Stimulated activated CD4-positive, alpha-beta T cell treated with anti-CD3 and anti-CD28 coated beads, TNF-alpha, amount 100 ng/mL, for 1 hour (primary cell): ENCODE measurements around the gene TRIM37.
"Not testable (repeated sequence)": the region's sequence is repeated elsewhere in the genome, so short reads cannot be mapped to it uniquely, and the experiment has no call there.

Source experiments
- DNase-seq, 3 donors: peaks; one replicate each; pipeline ENCODE4 v3.0.0-alpha.2; 2020; ENCODE audit warnings: low read depth in 3 of 3, low spot score in 1 of 3

The TRIM37 gene, protein sequence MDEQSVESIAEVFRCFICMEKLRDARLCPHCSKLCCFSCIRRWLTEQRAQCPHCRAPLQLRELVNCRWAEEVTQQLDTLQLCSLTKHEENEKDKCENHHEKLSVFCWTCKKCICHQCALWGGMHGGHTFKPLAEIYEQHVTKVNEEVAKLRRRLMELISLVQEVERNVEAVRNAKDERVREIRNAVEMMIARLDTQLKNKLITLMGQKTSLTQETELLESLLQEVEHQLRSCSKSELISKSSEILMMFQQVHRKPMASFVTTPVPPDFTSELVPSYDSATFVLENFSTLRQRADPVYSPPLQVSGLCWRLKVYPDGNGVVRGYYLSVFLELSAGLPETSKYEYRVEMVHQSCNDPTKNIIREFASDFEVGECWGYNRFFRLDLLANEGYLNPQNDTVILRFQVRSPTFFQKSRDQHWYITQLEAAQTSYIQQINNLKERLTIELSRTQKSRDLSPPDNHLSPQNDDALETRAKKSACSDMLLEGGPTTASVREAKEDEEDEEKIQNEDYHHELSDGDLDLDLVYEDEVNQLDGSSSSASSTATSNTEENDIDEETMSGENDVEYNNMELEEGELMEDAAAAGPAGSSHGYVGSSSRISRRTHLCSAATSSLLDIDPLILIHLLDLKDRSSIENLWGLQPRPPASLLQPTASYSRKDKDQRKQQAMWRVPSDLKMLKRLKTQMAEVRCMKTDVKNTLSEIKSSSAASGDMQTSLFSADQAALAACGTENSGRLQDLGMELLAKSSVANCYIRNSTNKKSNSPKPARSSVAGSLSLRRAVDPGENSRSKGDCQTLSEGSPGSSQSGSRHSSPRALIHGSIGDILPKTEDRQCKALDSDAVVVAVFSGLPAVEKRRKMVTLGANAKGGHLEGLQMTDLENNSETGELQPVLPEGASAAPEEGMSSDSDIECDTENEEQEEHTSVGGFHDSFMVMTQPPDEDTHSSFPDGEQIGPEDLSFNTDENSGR

DNA sequence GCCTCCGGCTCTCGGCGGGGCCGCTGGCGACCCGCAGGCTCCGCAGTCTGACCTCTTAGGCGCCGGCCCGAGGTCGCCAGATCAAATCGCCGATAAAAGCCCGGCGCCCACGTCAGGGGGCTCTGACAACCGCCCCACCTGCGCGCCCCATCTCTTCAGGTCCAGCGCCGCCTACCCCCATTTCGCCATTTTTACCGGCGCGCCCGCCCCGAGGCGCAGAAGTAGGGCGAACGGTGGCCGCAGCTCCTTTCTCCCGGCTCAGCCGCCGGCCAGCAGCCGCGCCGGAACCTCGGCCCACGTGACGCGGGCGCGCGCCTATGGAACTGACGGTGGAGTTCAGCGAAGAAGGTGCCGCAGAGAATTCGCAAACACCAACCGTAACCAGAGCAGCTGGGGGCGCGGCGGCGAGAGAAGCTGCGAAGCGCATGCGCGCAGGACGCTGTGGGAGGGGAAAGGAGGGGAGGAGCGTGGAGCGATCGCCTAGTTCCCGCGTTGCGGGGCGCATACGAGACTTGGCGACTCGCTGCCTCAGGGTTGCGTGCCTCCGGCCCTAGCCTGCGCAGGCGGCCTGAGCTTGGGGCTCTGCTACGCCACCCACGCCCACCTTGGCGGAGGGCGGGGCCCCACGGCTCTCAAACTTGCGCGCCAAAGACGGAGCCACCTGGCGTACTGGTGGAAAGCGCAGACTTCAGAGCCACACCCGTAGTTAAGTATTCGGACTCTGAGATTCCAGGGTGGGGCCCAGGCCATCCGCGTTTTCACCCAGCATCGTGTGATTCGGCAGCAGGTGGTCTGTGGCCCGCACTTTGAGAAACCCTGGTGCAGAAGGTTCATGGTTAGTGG lies at the start of gene TRIM37:
Gene TRIM37, minus strand, starts transcription at position 418 of the 843 bp plus-strand sequence. CDS start 419 bp downstream, outside the sequence.
- DNase-seq: peak; percentile 96 to 99 (median 98)

DNA sequence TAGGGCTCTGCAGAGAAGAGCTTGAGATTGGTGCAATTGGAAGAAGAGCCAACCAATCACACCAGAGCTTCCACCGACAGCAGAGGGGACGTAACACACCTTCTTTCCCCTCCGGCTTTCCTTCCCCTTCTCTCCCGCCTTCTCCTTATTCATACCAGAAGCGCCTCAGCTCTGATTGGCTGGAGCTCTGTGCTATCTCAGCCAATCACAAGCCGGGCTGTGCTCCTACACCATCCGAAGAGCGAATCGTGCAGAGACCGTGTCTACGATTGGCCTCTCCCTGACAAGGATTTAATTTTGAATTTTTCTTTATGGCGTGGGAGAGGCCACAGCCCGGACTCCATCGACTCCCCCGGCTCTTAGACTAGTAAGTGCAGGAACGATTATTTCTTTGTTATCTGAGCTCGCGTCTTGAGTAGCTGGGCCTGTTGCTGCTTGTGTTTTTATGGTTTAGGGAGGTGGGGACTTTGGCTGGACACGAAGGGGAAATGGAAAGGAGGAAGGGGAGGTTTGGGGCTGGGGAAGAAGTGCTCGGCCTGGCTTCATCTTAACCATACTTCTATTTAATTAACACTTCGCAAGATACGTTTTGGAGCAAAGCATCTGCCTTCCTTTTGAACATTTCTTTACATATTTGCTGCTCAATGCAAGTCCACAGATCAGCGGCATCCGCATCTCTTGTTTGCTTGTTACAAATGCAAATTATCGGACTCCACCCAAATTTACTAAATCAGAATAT lies 48.9 kb upstream of the TRIM37 start, which contains the start of gene PRR11:
Gene PRR11, plus strand, starts transcription at position 308 of the 739 bp plus-strand sequence. CDS start 14,007 bp downstream, outside the sequence.
- DNase-seq: peak; percentile 63 to 92 (median 88)

DNA sequence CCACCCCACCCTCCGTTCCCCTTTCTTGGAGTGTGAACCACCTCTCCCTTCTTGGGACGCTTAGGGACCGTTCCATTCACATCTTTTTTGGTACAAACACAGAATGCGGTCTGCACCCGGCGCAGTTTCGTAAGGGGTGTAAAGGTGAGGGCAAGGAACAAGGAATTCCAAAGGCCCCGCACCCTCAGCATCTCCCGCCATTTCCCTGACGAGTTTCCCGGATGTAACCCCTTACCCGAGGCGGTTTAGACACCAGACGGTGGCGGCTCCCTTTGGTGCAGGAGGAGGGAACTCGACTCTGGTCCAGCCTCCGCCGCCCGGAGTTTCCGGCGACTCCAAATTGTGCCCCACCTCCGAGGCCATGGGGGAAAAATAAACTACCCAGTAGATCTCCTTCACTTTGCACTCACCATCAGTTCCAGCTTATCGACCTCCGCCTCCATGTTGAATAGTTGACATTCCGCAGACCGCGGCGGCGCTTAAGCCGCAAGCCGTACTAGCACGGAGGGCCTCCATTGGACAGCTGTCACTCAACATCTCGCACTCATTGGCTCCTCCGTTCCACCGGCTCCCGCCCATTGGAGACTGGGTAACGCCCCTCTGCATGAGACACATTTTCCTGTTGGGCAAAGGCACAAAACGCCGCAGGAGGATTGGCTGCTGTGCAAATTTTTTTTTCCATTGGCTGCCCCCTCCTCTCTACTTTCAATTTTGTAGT lies 48.2 kb upstream of the TRIM37 start, which contains the start of gene SKA2:
Gene SKA2, minus strand, starts transcription at position 466 of the 718 bp plus-strand sequence. Its CDS starts 23 bp downstream, at position 443.
- peak; percentile 84 to 94 (median 94) for DNase-seq

DNA sequence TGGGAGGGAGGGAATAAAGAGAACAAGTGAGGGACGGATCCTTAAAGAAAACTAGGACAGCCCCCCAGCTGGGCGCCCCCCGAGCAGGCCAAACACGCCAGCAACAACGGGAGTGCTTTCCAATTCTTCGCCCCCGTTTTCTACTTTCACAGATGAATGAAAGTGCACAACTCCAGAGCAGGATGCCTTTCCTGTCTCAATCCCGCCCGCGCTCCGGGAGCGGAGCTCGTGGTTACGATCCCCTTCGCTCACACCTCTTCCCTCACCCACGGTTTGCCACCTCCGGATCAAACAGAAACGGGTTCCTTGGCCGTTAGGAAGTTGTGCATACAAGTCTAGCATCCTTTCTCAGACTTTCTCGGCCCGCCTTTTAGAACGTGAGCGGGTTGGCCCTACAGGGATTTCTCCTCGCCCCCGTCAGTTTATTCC lies 47.6 kb upstream of the TRIM37 start:
- DNase-seq: peak in 1 of 3 donors; percentile 13

DNA sequence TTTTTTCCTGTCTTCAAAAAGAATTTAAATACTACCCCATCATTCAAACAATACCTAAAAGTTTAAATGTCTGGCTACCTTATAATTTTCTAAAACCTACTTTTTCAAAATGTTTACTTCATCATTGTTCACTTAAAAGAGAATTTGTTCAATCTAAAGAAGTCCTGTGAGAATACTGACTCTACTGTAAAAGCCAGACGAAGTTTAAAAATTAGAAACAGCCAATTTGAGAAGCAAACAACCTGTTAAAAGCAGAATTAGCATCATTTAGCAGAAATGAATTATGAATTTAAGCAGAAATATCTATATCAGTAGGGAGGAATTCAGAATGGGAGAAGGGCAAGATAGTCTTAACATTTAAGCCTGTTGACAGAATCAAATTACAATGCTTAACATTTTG lies 46.2 kb upstream of the TRIM37 start:
- DNase-seq: no peak

DNA sequence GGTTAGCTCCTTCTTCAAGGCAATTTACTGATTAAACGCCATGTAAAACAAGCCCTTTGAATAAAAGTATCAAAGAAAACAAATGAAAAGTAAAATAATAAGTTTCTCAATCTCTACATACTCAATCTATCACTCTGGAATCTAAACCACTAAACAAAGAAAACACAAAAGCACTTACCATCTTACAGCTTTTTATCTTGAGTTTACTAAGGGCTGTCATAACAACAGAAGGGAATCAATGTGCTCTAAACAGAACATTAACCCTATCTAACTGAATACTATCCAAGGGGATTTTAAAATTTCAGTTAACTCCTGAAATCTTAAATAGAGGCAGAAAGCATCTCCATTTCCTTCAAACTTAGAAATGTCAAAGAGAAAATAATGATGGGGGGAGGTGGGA lies 44.9 kb upstream of the TRIM37 start:
- no peak for DNase-seq

DNA sequence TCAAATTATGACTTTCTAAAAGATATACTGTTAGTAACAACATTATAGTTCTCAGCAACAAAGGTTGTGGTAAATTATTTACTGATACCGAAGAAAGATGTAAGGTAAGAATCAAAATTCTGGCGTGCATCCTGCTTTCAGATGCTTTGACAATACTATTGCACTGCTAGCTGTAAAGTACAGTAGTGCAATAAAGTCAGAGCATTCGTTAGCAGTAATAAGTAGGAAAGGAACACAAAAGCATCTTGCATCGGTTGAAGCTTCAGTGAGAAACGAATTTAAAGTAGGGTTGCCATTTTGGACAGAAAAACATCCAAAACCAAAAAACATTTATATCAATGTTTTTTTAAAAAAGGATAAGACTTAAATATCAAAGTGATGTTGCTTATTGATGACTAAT lies 44.3 kb upstream of the TRIM37 start:
- DNase-seq: no peak

DNA sequence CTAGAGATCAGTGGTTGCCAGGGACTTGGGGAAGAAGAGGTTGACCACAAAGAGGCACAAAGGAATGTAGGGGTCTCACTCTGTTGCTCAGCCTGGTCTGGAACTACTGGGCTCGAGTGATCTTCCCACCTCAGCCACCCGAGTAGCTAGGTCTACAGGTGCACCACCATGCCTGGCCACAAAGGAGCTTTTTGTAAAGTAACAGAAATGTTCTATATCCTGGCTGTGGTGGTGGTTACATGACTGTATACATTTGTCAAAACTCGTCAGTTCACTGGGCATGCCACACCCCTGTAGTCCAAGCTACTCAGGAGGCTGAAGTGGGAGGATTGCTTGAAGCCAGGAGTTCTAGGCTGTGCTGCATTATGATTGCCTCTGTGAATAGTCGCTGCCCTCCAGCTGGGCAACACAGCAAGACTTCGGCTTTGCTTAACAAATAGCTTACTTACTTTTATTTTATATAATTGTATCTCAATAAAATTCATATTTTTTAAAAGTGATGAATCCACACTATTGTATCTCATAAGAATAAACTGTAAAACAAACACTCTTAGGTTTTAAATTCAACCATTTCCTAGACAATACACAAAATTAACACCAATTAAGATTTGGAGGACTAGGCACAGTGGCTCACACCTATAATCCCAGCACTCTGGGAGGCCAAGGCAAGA lies 43.3 kb upstream of the TRIM37 start:
- DNase-seq: no peak

DNA sequence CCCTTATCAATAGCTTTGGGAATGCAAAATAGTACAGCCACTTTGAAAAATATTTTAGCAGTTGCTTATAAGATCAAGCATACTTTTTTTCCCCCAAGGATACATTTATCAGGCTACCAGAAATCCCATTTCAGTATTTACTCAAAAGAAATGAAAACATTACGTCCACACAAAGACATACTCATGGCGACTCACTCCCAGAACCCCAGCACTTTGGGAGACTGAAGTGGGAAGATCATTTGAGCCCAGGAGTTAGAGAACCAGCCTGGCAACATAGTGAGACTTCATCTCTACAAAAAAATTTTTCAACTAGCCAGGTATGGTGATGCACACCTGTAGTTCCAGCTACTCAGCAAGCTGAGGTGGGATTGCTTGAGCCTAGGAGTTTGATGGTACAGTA lies 42.4 kb upstream of the TRIM37 start:
- no peak for DNase-seq

DNA sequence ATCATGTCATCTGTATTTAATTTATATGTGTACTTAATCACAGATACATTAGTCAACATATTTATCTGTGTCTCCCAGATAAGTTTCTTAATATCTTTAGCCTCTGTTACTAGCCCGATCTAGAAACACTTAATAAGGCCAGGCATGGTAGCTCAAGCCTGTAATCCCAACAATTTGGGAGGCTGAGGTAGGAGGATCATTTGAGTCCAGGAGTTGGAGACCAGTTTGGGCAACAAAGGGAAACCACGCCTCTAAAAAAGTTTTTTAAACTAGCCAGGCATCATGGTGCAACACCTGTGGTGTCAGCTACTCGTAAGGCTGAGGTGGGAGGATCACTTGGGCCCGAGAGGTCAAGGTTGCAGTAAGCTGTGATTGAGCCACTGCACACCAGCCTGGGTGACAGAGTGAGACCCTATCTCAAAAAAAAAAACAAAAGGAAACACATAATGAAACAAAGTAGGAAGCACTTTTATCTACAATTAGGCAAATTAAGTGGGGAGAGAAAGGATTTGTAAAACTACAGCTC lies 39.0 kb upstream of the TRIM37 start:
- no peak for DNase-seq

DNA sequence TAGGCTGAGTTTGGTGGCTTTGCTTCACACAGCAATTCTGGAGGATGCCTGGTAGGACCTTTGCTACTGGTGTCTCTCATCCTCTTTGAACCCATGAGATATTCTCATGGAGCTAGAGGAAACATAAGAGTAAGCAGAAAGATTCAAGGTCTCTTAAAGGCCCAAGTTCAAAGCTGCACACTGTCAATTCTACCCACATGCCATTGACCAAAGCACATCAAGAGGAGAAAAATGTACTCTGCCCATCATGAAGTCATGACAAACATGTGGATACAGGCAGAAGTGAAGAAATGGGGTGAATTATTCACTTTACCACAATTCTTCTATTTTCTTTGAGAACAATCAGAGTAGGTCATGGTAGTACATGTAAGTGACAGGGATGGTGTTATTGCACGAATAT lies 35.2 kb upstream of the TRIM37 start:
- no peak for DNase-seq

DNA sequence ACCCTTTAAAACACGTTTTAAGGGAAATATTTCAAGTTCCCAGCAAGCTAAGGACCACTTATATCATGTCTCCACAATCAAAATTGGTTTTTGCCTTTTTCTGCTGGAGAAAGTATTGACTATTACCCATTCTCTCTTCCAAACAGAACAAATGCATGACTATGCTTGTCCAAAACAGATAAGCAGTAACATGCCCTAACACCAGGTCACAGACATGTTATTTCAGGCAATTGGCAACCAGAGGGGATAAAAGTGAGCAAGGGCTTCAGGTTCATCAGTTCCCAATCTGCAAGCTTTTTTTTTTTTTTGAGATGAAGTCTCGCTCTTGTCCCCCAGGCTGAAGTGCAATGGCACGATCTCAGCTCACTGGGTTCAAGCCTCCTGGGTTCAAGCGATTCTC lies 33.3 kb upstream of the TRIM37 start:
- no peak for DNase-seq

DNA sequence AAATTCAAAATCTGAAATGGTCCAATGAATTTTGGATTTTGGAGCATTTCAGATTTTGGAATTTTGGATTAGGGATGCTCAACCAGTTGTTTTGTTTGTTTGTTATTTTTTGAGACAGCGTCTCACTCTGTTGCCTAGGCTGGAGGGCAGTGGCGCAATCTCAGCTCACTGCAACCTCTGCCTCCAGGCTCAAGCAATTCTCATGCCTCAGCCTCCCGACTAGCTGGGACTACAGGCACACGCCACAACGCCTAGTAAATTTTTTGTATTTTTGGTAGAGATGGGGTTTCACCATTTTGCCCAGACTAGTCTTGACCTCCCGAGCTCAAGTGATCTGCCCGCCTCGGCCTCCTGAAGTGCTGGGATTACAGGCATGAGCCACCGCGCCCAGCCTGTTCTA lies 31.7 kb upstream of the TRIM37 start:
- not testable (repeated sequence) for DNase-seq

DNA sequence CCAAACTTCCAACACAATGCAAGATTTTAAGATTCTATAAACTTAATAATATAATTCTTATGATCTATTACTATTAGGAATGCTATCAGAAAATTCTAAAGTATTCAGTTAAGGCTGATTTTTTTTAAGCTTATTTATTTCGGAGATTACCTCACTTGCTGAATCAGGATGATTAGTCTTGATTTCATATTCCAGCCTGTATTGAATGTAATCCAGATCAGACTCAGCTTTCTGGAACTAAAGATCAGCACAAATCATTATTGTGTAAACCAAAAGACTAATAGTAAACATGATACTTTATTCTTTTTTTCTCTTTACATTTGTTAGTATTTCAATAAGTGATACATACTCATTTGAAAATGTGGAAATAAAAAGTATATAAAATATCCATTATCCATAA lies 24.5 kb upstream of the TRIM37 start:
- no peak for DNase-seq

DNA sequence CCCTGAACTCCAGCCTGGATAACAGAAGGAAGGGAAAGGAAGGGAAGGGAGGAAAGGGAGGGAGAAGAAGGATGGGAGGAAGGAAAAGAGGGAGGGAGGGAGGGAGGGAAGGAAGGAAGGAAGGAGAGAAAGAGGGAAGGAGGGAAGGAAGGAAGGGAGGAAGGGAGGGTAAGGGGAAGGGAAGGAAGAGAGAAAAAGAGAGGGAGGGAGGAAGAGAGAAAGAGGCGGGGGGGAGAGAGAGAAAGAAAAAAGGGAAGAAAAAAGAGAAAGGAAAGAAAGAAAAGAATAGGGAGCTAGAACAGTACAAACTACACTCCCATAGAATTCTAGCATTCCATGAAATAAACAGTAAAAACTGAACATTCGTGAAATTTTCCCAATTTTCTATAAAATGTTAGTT lies 23.1 kb upstream of the TRIM37 start:
- DNase-seq: no peak

DNA sequence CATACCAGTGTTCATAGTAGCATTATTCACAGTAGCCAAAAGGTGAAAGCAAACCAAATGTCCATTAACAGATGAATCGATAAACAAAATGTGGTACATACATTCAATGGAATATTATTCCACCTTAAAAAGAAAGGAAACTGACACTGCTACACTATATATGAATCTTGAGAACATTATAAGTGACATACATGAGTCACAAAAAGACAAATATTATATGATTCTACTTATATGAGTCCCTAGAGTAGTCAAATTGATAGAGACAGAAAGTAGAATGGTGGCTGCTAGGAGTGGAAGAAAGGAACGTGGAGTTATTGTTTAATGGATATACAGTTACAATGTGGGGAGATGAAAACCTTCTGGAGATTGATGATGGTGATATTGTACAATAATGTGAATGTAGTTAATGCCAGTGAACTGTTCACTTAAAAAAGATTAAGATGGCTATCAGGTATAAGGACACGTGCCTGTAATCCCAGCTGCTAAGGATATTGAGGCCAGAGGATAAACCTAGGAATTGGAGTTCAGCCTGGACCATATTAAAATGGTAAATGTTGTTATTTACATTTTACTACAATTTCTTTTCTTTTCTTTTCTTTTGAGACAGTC lies 20.2 kb upstream of the TRIM37 start:
- DNase-seq: no peak

DNA sequence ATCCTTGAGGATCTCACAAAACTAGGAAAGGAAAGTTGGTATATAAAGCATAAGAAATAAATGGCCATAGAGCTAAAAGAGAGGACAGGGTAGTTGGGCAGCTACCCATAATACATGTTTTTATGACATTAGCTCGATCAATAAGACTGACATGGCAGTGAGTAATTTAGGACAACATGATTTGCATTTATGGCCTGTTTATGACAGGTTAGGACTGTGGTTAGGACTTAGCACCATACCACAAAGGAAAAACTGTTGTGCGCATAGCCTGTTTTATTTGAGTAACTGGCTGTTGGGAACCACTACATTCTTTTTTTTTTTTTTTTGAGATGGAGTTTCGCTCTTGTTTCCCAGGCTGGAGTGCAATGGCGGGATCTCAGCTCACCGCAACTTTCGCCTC lies 18.0 kb upstream of the TRIM37 start:
- DNase-seq: no peak

DNA sequence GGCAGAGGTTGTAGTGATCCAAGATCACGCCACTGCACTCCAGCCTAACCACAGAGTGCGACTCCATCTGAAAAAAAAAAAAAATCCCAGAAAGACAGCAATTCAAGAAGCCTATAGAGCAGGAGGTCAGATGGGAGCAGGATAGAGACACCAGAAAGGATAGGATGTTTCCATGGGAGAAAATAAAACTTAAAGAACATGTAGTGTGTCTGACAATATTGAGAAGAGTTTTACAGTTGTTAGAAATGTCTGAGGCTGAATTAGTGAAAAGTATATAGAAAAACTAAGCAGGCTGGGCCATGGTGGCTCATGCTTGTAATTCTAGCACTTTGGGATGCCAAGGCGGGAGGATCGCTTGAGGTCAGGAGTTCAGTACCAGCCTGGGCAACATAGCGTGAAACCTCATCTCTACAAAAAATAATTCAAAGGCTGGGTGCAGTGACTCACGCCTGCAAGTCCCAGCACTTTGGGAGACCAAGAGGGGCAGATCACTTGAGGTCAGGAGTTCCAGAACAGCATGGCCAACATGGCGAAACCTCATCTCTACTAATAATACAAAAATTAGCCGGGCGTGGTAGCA lies 15.3 kb upstream of the TRIM37 start:
- DNase-seq: no peak
